NCI-H226 (cell line): Measurements from ENCODE around the gene ACR.
A peak's percentile ranks its signal among the peaks of the same experiment; 100 is the strongest.
"Not testable (repeated sequence)": the region's sequence is repeated elsewhere in the genome, so short reads cannot be mapped to it uniquely, and the experiment has no call there.

Experiments
- DNase-seq: peaks from one replicate; pipeline ENCODE4 v3.0.0-alpha.2; 2015

ACR gene

DNA sequence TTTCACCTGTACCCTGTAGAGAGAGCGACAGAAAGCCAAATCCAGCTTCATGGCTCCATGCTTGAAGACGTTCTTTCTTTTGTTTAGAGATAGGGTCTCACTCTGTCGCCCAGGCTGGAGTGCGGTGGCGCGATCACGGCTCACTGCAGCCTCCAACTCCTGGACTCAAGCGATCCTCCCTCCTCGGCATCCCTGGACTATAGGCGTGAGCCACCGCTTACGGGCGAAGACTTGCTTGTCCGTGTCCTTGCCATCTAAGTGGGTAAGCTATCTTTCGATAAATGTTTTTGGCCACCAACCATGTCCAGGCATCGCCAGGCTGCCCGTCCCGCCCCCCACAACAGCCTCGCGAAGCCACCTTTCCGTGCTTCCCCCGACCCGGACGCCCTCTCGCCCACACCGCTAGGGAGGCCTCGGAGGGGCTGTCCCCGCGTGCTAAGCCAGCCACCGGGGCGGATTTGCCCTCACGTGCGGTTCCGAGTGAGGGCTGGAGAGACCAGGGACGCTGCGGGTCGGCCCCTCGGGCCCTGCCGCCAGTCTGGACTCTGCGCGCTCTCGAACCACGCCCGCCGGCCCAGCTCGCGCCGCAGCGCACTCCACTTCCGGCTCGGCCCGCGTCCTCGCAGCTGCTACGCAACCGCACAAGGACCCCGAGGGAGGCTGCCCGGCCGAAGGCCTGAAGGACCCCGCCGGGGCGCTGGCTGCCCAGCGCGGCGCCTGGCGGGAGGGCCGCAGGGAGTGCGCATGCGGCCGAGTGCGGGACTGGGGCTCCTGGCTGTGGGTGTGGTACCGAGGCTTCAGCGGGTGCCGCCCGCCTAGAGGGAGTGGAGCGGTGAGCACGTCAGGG is 45.3 kb downstream of the ACR start, which contains the start of gene RABL2B:
Gene RABL2B (minus strand): TSS at position 604 of the 847 bp plus-strand sequence. CDS start 1,342 bp downstream, outside the sequence.
- DNase-seq = peak; percentile 57

DNA sequence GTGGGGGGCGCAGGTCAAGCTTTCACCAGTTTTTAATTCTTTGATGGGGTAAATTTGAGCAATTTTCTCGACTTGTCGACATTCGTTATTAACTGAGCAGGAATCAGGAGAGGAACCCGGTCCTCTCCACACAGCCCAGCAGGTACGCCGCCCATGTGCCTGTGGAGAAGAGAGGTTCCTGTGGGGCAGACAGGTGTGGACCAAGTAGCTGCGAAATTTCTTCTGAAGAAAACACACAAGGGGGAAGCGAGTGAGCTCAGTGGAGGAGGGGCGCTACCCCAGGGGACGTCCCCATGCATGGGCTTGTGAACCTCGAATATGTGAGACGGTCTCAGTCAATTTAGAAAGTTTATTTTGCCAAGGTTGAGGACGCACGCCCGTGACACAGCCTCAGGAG is 45.9 kb downstream of the ACR start:
- DNase-seq = not testable (repeated sequence)

DNA sequence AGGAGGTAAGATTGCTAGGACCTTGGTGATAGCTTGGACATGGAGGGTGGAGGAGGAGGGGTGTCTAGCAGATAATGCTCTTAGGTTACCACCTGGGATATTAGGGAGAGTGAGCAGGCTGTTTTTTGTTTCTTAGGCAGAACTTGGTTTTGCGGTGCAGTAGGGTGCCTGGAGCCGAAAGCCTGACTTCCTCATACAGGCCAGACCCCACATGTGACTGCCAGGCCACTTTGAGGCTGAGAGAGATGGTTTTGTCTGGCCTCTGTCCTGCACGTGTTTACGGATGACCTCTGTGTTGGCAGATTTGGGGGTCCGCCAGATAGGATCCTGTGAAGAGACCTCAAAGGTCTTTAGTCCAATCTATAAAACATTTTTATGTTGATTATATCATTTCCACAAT is 47.3 kb downstream of the ACR start:
- not testable (repeated sequence) for DNase-seq

DNA sequence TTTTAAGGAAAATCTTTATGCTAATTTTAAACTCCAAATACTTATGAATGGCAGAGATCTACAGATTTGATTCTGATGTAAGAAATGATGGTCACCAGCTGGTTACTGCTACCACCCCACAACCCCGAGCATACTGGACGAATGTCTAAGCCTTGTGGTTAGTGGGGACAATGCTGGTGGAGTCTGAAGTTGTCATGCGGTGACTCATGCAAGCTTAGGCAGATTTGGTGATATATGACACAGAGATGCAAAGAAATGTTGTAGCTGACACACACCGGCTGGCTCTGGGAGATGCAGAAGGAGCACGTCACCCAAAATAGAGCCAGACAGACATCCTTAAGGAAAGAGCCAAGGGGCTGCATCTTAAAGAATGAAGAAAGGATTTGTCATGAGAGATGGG is 48.9 kb downstream of the ACR start:
- not testable (repeated sequence) for DNase-seq
